Lower leg skin (tissue), 4 donors: ENCODE measurements around the gene PAX7. TPM values are rescaled to one million over a fixed set of nuclear protein-coding genes. Genes with fewer than 3 reads are reported as not detected.

Experiments
- DNase-seq, 2 donors: peaks; one replicate each; pipeline ENCODE4 v3.0.0-alpha.2; 2019; ENCODE audit warnings: low spot score in 2 of 2
- H3K4me3 ChIP-seq: fragments of 200-600 bp; sonication (generic); 2 replicates; pipeline ENCODE4 v1.5.1; 2017; ENCODE audit warnings: mild to moderate bottlenecking, low read depth; ENCODE audit not compliant: poor library complexity, severe bottlenecking
- CTCF ChIP-seq, 3 donors: fragments of 450-650 bp; IDR thresholded peaks; one replicate each; pipeline ENCODE4 v1.5.1; 2016; ENCODE audit warnings: antibody characterized with exemption in 3 of 3, mild to moderate bottlenecking in 3 of 3, moderate library complexity in 2 of 3
- POLR2A ChIP-seq, 2 donors: fragments of 450-650 bp; IDR thresholded peaks; one replicate each; pipeline ENCODE4 v1.6.1; 2016 to 2017; ENCODE audit warnings: antibody characterized with exemption in 2 of 2, mild to moderate bottlenecking in 1 of 2, moderate library complexity in 1 of 2
- WGBS, 2 donors: methylation state at CpG; one replicate each; pipeline ENCODE4 v1.1.5; 2018; 5-methylcytosine and 5-hydroxymethylcytosine counted together
- intact Hi-C: fragments of 100-400 bp; cut with DNase I; formaldehyde crosslinking; loops from one replicate; pipeline ENCODE4 v1.15.0; 2023; ENCODE audit warnings: low total_unique reads
- total RNA-seq, 4 donors: library from RNA; depleted of rRNA; stranded (reverse); fragments of >200 nt; gene quantifications; one replicate each; pipeline ENCODE4 v1.1.0, GENCODE V29; 2016

PAX7 gene
- total RNA-seq, 4 donors from 2014 or later, result 0.06 to 0.11 TPM; not detected in 2

GRCh38 chr1:18794051-18794450, 163.4 kb downstream of the PAX7 start:
- 33 to 35% methylated on average over 10 of the region's 10 CpGs for WGBS, 2 donors
- intact Hi-C loops, result no loop called here
- H3K4me3 ChIP-seq, result no peak overlapping the region
- TF ChIP-seq CTCF (IDR thresholded peaks at IDR 0.05), result no peak
- no peak for TF ChIP-seq POLR2A (IDR thresholded peaks at IDR 0.05)
- no peak for DNase-seq

GRCh38 chr1:18794561-18794960, 163.9 kb downstream of the PAX7 start:
- intact Hi-C loops, result no loop called here
- DNase-seq, result no peak
- WGBS, 2 donors, result 29 to 40% methylated on average over 5 of the region's 5 CpGs
- no peak overlapping the region for H3K4me3 ChIP-seq
- no peak for TF ChIP-seq POLR2A (IDR thresholded peaks at IDR 0.05)
- TF ChIP-seq CTCF (IDR thresholded peaks at IDR 0.05), result no peak

- 73 to 79% methylated on average over 14 of the region's 14 CpGs for WGBS, 2 donors
- intact Hi-C loops, result no loop called here
- TF ChIP-seq CTCF (IDR thresholded peaks at IDR 0.05) (no peak), POLR2A (IDR thresholded peaks at IDR 0.05) (no peak)
- H3K4me3 ChIP-seq, result no peak overlapping the region
- DNase-seq, result no peak
Observed at GRCh38 chr1:18795002-18795689, 164.5 kb downstream of the PAX7 start.

- no peak overlapping the region for H3K4me3 ChIP-seq
- WGBS, 2 donors, result 68 to 88% methylated on average over 3 of the region's 3 CpGs
- DNase-seq, result no peak
- TF ChIP-seq CTCF (IDR thresholded peaks at IDR 0.05) (no peak), POLR2A (IDR thresholded peaks at IDR 0.05) (no peak)
- intact Hi-C loops, result no loop called here
Observed at GRCh38 chr1:18796950-18797349, 166.3 kb downstream of the PAX7 start.

Other genes starting within 250 kb of the PAX7 start
- under 1 TPM in 3 of 4 donors, not detected in 1; 0.11 to 0.29 (median 0.15) TPM for gene KLHDC7A, start 149.9 kb upstream of the PAX7 start, total RNA-seq
- under 1 TPM in 1 of 4 donors, not detected in 3; 0.38 TPM for gene TAS1R2, start 228.8 kb downstream of the PAX7 start, total RNA-seq